Tibial nerve (tissue), 4 donors: ENCODE results near the gene PDLIM7. TPM values are rescaled to one million over a fixed set of nuclear protein-coding genes. Genes with fewer than 3 reads are reported as not detected.

Source experiments
- DNase-seq, 2 donors: peaks; one replicate each; pipeline ENCODE4 v3.0.0-alpha.2; 2019; ENCODE audit warnings: low spot score in 2 of 2
- H3K27ac ChIP-seq, 4 donors: fragments of 200-600 bp; sonication (generic) in 3 of 4; one replicate each; pipeline ENCODE4 v1.5.1; 2017 to 2019; ENCODE audit warnings: mild to moderate bottlenecking in 1 of 4
- H3K27me3 ChIP-seq, 2 donors: fragments of 200-600 bp; sonication (generic) in 1 of 2; one replicate each; pipeline versions ENCODE4 v1.5.1 to v1.6.0; 2017 to 2019
- H3K36me3 ChIP-seq, 3 donors: fragments of 200-600 bp; sonication (generic); one replicate each; pipeline ENCODE4 v1.5.1; 2018 to 2019
- H3K4me1 ChIP-seq, 4 donors: fragments of 200-600 bp; sonication (generic) in 3 of 4; one replicate each; pipeline ENCODE4 v1.5.1; 2017 to 2019
- H3K4me3 ChIP-seq, 4 donors: fragments of 200-600 bp; sonication (generic) in 3 of 4; one replicate each; pipeline ENCODE4 v1.5.1; 2017 to 2019; ENCODE audit warnings: mild to moderate bottlenecking in 1 of 4, moderate library complexity in 1 of 4
- H3K9me3 ChIP-seq, 4 donors: fragments of 200-600 bp; sonication (generic) in 3 of 4; one replicate each; pipeline ENCODE4 v1.5.1; 2017 to 2019
- CTCF ChIP-seq, 5 experiments: fragments of 200-600 bp in 3 of 5; fragments of 450-650 bp in 2 of 5; sonication (generic) in 3 of 5; IDR thresholded peaks; one replicate each; pipeline ENCODE4 v1.5.1; 2016 to 2019; ENCODE audit warnings: antibody characterized with exemption in 5 of 5, mild to moderate bottlenecking in 3 of 5, moderate library complexity in 2 of 5
- EP300 ChIP-seq, 2 donors: sonication (generic); formaldehyde crosslinking; IDR thresholded peaks; one replicate each; pipeline ENCODE4 v1.6.1; 2017; ENCODE audit warnings: antibody characterized with exemption in 2 of 2, mild to moderate bottlenecking in 1 of 2
- POLR2A ChIP-seq, 2 donors: fragments of 450-650 bp; IDR thresholded peaks; one replicate each; pipeline ENCODE4 v1.6.1; 2017; ENCODE audit warnings: antibody characterized with exemption in 2 of 2, mild to moderate bottlenecking in 2 of 2, moderate library complexity in 2 of 2
- WGBS, 2 donors: methylation state at CpG; one replicate each; pipeline ENCODE4 v1.1.5; 2018; 5-methylcytosine and 5-hydroxymethylcytosine counted together
- total RNA-seq, 4 donors: library from RNA; depleted of rRNA; stranded (reverse); fragments of >200 nt; gene quantifications; one replicate each; pipeline ENCODE4 v1.1.0, GENCODE V29; 2016

Gene PDLIM7
- total RNA-seq, 4 donors from 2014 or later: 78.0 to 138 (median 89.9) TPM

GRCh38 chr5:177445052-177445916, 52.1 kb downstream of the PDLIM7 start:
- no peaks in the 10 kb centered on the region for H3K9me3 ChIP-seq
- H3K27me3 ChIP-seq: peaks cover 0 to 17% of the 10 kb centered on the region in 2 donors
- H3K27ac ChIP-seq: peak overlapping the region in 2 of 4 donors; percentile 84 to 90
- peaks cover 0 to 32% (median 22%) of the 10 kb centered on the region in 4 donors for H3K4me1 ChIP-seq
- WGBS, 2 donors: 55 to 66% methylated on average over 9 to 10 of the region's 10 CpGs
- no peak for TF ChIP-seq POLR2A (IDR thresholded peaks at IDR 0.05)
- TF ChIP-seq CTCF (IDR thresholded peaks at IDR 0.05): no peak
- no peak for TF ChIP-seq EP300 (IDR thresholded peaks at IDR 0.05)
- H3K4me3 ChIP-seq: no peak overlapping the region
- no peak for DNase-seq
- H3K36me3 ChIP-seq: peaks cover 0 to 26% (median 0%) of the 10 kb centered on the region in 3 donors

- Histone ChIP-seq H3K4me3 (no peak overlapping the region), H3K4me1 (peaks cover 0 to 32% (median 22%) of the 10 kb centered on the region in 4 donors), H3K27me3 (peaks cover 0 to 14% of the 10 kb centered on the region in 2 donors), H3K36me3 (peaks cover 0 to 33% (median 0%) of the 10 kb centered on the region in 3 donors), H3K27ac (no peak overlapping the region), H3K9me3 (no peaks in the 10 kb centered on the region)
- TF ChIP-seq EP300 (IDR thresholded peaks at IDR 0.05): no peak
- no peak for TF ChIP-seq POLR2A (IDR thresholded peaks at IDR 0.05)
- no peak for TF ChIP-seq CTCF (IDR thresholded peaks at IDR 0.05)
- WGBS, 2 donors: 62 to 71% methylated on average over 7 of the region's 7 CpGs
- DNase-seq: no peak
Measured at GRCh38 chr5:177444106-177445051, 53.0 kb downstream of the PDLIM7 start.

GRCh38 chr5:177443144-177443983, 54.0 kb downstream of the PDLIM7 start:
- H3K9me3 ChIP-seq: no peaks in the 10 kb centered on the region
- peaks cover 0 to 44% (median 0%) of the 10 kb centered on the region in 3 donors for H3K36me3 ChIP-seq
- WGBS, 2 donors: 82 to 87% methylated on average over 11 to 14 of the region's 15 CpGs
- peaks cover 0 to 28% (median 21%) of the 10 kb centered on the region in 4 donors for H3K4me1 ChIP-seq
- H3K4me3 ChIP-seq: no peak overlapping the region
- TF ChIP-seq POLR2A (IDR thresholded peaks at IDR 0.05) (no peak), EP300 (IDR thresholded peaks at IDR 0.05) (no peak), CTCF (IDR thresholded peaks at IDR 0.05) (no peak)
- peaks cover 0 to 9% of the 10 kb centered on the region in 2 donors for H3K27me3 ChIP-seq
- no peak for DNase-seq
- H3K27ac ChIP-seq: peak overlapping the region in 1 of 4 donors; percentile 3

DNA sequence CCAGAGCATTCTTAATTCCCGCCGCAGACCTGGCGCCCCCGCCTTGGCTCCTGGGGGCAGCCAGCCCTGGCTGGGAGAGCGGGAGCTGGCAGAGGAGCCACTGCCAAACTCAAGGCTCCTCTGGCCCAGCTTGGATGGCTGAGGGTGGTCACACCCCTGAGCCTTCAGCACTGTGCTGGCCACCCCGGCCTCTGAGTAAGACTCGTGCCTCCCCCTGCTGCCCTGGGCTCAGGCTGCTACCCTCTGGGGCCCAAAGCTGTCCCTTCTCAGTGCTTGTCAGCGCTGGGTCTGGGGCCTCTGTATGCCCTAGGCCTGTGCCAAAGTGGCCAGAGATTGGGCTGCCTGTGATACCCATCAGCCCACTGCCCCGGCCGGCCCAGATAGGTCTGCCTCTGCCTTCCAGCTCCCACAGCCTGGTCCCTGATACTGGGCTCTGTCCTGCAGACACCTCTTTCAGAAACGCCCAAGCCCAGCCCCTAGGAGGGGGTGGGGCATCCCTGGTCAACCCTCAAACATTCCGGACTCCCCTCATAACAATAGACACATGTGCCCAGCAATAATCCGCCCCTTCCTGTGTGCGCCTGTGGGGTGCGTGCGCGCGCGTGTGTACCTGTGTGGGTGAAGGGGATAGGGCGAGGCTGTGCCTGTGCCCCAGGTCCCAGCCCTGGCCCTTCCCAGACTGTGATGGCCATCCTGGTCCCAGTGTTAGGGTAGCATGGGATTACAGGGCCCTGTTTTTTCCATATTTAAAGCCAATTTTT, 55.2 kb downstream of the PDLIM7 start:
- H3K36me3 ChIP-seq: peaks cover 0 to 55% (median 0%) of the 10 kb centered on the region in 3 donors
- H3K4me3 ChIP-seq: no peak overlapping the region
- no peaks in the 10 kb centered on the region for H3K9me3 ChIP-seq
- TF ChIP-seq EP300 (IDR thresholded peaks at IDR 0.05) (no peak), CTCF (IDR thresholded peaks at IDR 0.05) (no peak), POLR2A (IDR thresholded peaks at IDR 0.05) (no peak)
- H3K27ac ChIP-seq: peak overlapping the region in 2 of 4 donors; percentile 73 to 83
- H3K27me3 ChIP-seq: no peaks in the 10 kb centered on the region
- DNase-seq: no peak
- H3K4me1 ChIP-seq: peaks cover 0 to 17% (median 10%) of the 10 kb centered on the region in 4 donors
- whole genome bisulfite sequencing, 2 donors: 77 to 84% methylated on average over 10 to 18 of the region's 20 CpGs
